PFSK-1 (cell line): ENCODE measurements around the gene LILRA6. TPM values are rescaled to one million over a fixed set of nuclear protein-coding genes. Genes with fewer than 3 reads are reported as not detected.
"Not testable (repeated sequence)": the region's sequence is repeated elsewhere in the genome, so short reads cannot be mapped to it uniquely, and the experiment has no call there.

Source experiments
- FOXP2 ChIP-seq: optimal IDR thresholded peaks from 2 replicates; pipeline ENCODE3; 2011; ENCODE audit warnings: borderline replicate concordance, control low read depth, inconsistent platforms; ENCODE audit not compliant: insufficient read depth; ENCODE audit errors: extremely low read length, extremely low read depth
- POLR2AphosphoS5 ChIP-seq: IDR thresholded peaks from 2 replicates; pipeline ENCODE4 v1.6.1; 2012; ENCODE audit warnings: low read depth, mild to moderate bottlenecking, control low read depth, low read length, moderate library complexity
- SIN3A ChIP-seq: IDR thresholded peaks from 2 replicates; pipeline ENCODE4 v1.6.1; 2012; ENCODE audit warnings: mild to moderate bottlenecking, low read length, moderate library complexity, borderline replicate concordance; ENCODE audit not compliant: insufficient read depth
- TAF1 ChIP-seq: IDR thresholded peaks from 2 replicates; pipeline ENCODE4 v1.6.1; 2012; ENCODE audit warnings: low read length, control low read depth, borderline replicate concordance; ENCODE audit not compliant: insufficient read depth
- polyA plus RNA-seq: library from polyadenylated mRNA; unstranded; fragments of >200 nt; gene quantifications from one replicate; pipeline ENCODE4 v1.2.1, GENCODE V29; 2012; ENCODE audit warnings: low read depth, missing spikeins; ENCODE audit not compliant: insufficient read length
- TF ChIP-seq, protein P1 (sequence below), 2 experiments: IDR thresholded peaks; 2 replicates each; pipeline versions ENCODE4 v1.6.1 to v1.8.0; 2011 to 2012; ENCODE audit warnings: low read depth in 2 of 2, low read length in 2 of 2, control low read depth in 1 of 2, inconsistent platforms in 1 of 2, mild to moderate bottlenecking in 1 of 2, moderate library complexity in 1 of 2; ENCODE audit not compliant: insufficient read depth in 1 of 2

LILRA6 gene
- not detected for polyA plus RNA-seq

GRCh38 chr19:54242646-54243045 is at the start of gene LILRA6:
Gene LILRA6, minus strand, starts transcription at chr19:54242790.
- TF ChIP-seq, protein P1, sequence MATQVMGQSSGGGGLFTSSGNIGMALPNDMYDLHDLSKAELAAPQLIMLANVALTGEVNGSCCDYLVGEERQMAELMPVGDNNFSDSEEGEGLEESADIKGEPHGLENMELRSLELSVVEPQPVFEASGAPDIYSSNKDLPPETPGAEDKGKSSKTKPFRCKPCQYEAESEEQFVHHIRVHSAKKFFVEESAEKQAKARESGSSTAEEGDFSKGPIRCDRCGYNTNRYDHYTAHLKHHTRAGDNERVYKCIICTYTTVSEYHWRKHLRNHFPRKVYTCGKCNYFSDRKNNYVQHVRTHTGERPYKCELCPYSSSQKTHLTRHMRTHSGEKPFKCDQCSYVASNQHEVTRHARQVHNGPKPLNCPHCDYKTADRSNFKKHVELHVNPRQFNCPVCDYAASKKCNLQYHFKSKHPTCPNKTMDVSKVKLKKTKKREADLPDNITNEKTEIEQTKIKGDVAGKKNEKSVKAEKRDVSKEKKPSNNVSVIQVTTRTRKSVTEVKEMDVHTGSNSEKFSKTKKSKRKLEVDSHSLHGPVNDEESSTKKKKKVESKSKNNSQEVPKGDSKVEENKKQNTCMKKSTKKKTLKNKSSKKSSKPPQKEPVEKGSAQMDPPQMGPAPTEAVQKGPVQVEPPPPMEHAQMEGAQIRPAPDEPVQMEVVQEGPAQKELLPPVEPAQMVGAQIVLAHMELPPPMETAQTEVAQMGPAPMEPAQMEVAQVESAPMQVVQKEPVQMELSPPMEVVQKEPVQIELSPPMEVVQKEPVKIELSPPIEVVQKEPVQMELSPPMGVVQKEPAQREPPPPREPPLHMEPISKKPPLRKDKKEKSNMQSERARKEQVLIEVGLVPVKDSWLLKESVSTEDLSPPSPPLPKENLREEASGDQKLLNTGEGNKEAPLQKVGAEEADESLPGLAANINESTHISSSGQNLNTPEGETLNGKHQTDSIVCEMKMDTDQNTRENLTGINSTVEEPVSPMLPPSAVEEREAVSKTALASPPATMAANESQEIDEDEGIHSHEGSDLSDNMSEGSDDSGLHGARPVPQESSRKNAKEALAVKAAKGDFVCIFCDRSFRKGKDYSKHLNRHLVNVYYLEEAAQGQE (IDR thresholded peaks at IDR 0.05; ENCODE audit: insufficient read depth in 1 of 2, low read depth in 2 of 2, low read length in 2 of 2) = not testable (repeated sequence)
- not testable (repeated sequence) for TF ChIP-seq SIN3A, TAF1

GRCh38 chr19:54287456-54287855 is 44.9 kb upstream of the LILRA6 start:
- TF ChIP-seq TAF1 (no peak), POLR2AphosphoS5 (no peak), FOXP2 (no peak)
- TF ChIP-seq, protein P1 (IDR thresholded peaks at IDR 0.05; ENCODE audit: insufficient read depth in 1 of 2, low read depth in 2 of 2, low read length in 2 of 2) = no peak

DNA sequence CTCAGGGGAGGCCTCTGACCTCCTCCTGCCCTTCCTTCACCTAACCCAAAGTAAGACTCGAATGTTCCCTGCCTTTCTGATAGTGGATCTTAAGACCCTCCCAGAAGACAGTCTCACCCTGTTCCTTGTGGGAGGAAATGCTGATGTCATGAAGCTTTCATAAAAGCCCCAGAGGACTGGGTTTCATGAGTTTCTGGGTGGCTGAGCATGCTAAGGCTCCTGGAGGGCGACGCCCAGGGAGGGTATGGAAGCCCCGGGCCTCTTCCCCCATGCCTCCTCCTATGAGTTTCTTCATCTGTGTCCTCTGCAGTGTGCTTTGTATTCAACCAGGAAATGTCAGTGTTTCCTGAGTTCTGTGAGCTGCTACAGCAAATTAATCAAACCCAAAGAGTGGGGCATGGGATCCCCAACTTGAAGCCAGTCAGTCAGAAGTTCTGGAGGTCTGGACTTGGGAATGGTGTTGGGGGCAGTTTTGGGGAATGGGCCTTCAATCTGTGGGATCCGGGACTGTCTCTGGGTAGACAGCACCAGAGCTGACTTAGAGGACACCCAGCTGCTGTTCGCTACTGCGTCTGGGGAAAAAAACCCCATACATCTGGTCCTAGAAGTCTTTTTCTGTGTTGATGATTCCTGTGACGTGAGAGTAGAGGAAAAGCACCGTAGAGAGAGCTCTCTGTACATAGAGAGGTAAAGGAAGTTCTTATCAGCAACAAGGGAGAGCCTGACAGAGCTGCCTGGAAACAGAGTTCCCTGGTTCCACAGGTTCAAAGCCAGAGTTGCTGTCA is 40.3 kb upstream of the LILRA6 start:
- no peak for TF ChIP-seq FOXP2
- no peak for TF ChIP-seq SIN3A
- TF ChIP-seq, protein P1 (IDR thresholded peaks at IDR 0.05; ENCODE audit: insufficient read depth in 1 of 2, low read depth in 2 of 2, low read length in 2 of 2) = no peak
- no peak for TF ChIP-seq TAF1
- TF ChIP-seq POLR2AphosphoS5 = no peak

- TF ChIP-seq FOXP2 (no peak), SIN3A (no peak), POLR2AphosphoS5 (no peak), TAF1 (no peak)
- TF ChIP-seq, protein P1 (IDR thresholded peaks at IDR 0.05; ENCODE audit: insufficient read depth in 1 of 2, low read depth in 2 of 2, low read length in 2 of 2) = no peak
Observed at GRCh38 chr19:54281007-54281728, 38.6 kb upstream of the LILRA6 start, which contains the start of gene LILRB2. Gene LILRB2, minus strand, starts transcription at chr19:54281110. Its CDS starts 614 bp downstream, at chr19:54280496.
